CD4-positive, alpha-beta T cell treated with Interleukin-21 for 1 hour (primary cell): ENCODE results near the gene SERPINB3.
"Not testable (repeated sequence)": the region's sequence is repeated elsewhere in the genome, so short reads cannot be mapped to it uniquely, and the experiment has no call there.

Experiments
- DNase-seq: peaks from one replicate; pipeline ENCODE4 v3.0.0-alpha.2; 2020

SERPINB3 gene

GRCh38 chr18:63661750-63662149 is at the start of gene SERPINB3:
SERPINB3 (minus strand) TSS chr18:63661893; CDS start chr18:63661216, 677 bp downstream.
- DNase-seq = not testable (repeated sequence)

DNA sequence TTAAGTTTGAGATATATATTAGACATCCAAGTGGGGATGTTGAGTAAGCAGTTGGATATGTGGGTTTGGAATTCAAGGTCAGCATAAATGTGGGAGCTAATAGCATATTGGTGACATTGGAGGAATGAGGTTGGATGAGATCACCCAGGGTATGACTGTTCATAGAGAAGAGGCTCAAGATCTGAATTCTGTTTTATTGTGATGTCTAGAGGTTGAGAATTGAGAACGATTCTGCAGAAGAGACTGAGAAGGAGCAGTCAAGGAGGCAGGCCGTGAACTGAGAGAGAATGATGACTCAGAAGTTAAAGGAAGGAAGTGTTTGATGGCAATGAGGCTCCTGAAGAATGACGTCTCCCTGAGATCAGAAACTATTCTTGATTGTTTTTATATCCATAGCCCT is 47.0 kb upstream of the SERPINB3 start:
- DNase-seq = no peak

- no peak for DNase-seq
These were observed 46.1 kb upstream of the SERPINB3 start for GRCh38 chr18:63707816-63708215.

DNA sequence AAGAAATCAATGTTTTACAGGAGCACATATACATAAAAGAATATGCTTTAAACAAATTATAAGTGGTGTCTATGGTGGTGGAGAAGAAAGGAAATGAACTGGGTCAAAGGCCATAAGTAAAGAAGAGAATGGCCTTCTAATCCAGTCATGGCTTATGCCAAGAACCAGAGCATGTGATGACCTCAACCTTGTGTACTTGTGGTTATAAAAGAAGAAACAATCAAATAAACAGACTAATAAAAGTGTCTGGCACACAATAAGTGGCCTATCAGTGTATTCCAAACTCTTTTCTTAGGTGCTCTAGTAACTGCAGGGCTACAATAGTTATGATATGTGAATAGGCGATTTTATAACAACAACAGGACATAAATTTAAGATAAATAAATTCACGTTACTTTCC is 43.7 kb upstream of the SERPINB3 start:
- DNase-seq = no peak

GRCh38 chr18:63702660-63703059 is 41.0 kb upstream of the SERPINB3 start, which contains the start of gene SERPINB11:
SERPINB11 (plus strand) TSS chr18:63702960; CDS start chr18:63710194, 7,234 bp downstream.
- no peak for DNase-seq

DNA sequence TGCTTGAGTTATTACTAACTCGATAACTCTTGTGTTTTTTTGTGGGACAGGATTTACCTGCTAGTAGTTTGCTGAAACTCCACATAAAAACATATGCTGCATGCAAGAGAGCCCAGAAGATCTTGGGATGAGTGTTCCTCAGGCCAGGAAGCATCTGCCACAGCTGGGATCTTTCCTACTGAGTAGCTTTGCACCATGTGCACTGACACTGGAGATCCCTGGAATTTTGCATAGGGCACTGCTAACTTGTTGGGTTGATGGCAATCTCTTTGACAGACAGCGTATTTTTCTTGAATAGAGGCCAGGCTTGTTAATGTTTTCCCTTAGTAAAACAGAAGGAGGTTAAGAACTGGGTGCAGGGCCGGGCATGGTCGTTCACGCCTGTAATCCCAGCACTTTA is 40.3 kb upstream of the SERPINB3 start:
- no peak for DNase-seq

GRCh38 chr18:63700501-63700900 is 38.8 kb upstream of the SERPINB3 start:
- DNase-seq = no peak

GRCh38 chr18:63697097-63697660 is 35.5 kb upstream of the SERPINB3 start:
- no peak for DNase-seq

GRCh38 chr18:63689064-63689463 is 27.4 kb upstream of the SERPINB3 start:
- DNase-seq = no peak

DNA sequence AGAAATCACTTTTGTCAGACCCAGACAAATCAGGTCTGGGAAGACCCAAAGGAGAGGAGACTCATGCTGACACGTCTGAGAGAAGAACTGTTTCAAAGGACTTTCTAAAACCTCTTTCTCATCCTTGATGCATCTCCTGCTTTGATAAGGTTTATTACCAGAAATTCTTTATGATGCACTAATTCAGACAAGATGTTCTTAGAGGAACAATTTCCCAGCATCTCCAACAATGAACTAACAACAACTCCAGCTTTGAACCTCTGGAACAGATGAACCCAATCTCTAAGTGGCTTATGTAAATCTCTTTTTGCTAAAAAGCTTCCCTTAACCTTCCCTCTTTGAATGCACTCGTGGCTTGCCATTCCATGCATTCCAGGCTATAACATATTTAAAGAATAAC is 25.2 kb upstream of the SERPINB3 start:
- no peak for DNase-seq

GRCh38 chr18:63684718-63685117 is 23.0 kb upstream of the SERPINB3 start:
- no peak for DNase-seq

GRCh38 chr18:63683890-63684289 is 22.2 kb upstream of the SERPINB3 start:
- no peak for DNase-seq

DNA sequence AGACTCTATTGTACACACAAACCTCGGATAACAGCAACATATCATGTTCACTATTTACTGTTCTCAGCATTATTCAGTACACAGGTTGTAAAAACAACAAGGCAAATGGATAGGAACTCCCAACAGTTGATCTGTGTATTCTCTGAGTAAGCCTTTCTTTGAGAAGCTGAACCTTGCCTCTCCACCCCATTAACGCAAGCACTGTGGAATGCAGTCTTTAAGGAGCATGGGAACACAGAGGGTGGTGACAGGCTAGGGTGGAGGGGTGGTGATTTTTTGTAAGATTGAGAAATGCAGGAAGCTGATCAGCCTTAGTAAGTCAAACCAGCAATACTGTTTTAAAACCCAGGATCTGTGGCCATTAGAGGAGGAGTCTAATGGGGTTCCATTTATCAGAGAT is 21.5 kb upstream of the SERPINB3 start:
- DNase-seq = no peak

DNA sequence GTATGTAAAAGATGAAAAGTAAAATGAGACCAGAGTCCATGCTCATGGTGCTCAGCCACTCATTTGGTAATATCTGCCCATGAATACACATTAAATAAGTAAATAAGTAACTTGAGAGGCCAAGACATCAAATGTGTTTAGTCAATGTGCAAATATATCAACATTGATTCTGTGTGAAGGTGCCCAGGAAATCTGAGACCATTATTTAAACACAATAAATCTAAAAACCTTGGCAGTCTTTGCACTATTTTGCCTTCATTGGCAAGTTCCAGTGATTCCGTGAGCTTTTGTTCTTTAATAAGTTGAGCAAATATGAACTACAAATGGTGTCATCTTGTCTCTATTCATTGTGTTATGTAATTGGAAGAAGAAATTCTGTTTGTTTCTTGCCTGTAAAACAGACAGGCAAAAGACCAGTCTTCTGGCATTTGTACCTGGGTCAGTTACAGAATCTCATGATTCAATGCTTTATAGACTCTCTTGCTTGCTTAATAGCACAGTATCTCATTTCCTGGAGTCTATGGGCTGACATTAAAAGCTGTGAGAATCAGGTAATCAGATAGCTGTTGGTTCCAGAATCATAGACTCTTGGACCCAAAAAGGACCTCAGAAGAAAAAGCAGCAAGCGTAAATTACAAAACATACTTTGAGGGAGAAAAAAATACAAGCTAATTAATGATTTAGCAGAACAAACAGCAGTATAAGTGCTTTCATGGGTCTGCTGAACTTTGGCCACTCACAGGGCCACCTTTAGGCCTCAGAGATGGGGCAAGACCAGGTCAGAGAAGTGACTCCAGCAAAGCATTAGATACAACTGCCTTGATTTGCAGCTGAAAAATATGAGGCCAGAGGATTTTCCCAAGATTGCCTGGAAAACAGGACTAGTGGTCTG is 20.0 kb upstream of the SERPINB3 start:
- no peak for DNase-seq

DNA sequence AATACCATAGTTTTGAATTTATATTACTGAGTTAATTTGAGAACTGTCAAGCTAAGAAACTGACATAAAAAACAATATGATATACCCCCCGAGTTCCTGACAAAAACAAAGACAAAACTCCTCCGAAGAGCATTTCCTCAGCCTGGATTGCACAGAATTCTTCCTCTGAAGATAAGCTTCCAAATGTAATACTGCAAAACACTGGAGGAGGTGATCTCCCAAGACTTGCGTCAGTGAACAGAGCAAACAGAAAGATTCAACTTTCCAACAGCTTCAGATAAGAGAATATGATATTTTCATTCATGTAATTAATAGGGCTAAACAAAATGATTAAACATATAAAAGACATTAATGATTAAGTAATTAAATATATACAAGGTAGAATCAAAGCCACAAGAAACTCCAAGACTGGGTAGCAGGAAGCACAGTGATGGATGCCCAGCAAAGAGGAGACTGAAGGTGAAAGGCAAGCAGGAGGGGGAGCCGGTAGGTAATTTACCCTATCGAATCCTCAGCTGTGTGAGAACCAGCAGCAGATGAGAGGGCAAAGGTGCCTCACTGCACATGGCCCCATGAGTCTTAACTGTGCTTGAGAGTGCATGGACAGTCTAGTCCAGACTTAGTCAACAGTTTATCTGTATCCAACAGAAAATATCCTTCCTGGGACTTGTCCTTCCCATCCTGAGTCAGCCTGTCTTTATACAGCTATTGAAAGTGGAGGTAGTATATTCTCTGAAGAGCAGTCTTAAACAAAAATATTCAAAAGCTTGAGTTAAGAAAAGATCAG is 18.3 kb upstream of the SERPINB3 start:
- no peak for DNase-seq

DNA sequence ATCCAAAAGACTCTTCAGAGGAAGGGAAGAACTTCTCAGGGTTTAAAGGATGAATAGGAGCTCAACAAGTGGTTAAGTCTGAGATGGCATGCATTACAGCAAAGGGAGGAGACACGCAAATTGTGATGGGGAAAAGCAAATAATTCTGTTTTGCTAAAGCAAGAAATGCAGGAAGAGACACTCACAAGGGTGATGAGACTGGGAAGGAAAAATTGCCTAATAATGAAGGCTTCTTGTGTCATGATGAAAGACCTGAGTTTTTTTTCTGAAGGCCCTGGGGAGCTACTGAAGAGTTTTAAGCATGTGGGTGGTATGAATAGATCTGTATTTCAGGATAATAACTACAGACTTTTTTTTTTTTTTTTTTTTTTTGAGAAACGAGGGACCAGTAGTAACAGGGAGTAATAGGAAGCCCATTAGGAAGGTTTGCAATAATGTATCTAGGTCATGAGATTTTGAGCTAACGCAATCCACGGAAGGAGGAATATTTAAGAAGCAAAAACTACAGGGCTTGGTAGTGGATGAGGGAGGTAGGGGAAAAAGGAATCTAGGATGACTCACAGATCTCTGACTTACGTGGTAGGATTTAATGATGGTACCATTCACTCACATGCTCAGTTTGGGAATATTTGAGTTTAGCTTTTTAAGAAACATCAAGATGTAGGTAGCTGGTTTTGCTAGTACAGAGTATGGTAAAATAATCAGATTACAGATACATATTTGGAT is 16.0 kb upstream of the SERPINB3 start:
- DNase-seq = no peak

- DNase-seq = no peak
These were observed 15.0 kb upstream of the SERPINB3 start for GRCh38 chr18:63676526-63677323.

- DNase-seq = no peak
These were observed 2.9 kb upstream of the SERPINB3 start for GRCh38 chr18:63664571-63664970.

GRCh38 chr18:63658920-63659319 is 2.8 kb downstream of the SERPINB3 start:
- DNase-seq = not testable (repeated sequence)

- DNase-seq = not testable (repeated sequence)
These were observed 11.4 kb downstream of the SERPINB3 start for GRCh38 chr18:63650271-63650670.

DNA sequence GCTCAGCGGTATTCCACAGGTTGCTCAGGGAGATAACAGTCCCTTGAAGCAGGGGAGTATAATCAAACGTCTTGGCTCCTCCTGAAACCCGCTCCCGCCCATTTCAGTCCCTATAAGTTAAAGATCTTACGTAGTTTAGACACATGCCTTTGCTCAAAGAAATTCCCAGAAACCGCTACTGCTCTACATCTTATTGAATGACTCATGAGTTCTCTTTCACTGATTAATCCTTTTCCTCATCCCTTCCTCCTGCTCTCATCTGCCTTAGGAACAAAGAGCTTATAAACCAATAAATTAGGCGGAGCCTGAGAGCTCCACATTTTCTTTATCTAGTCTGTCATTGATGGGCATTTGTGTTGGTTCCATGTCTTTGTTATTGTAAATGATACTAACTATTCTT is 13.5 kb downstream of the SERPINB3 start:
- no peak for DNase-seq

GRCh38 chr18:63646936-63647335 is 14.8 kb downstream of the SERPINB3 start:
- DNase-seq = no peak
